Endothelial cell of umbilical vein (primary cell): Measurements from ENCODE around the gene MYO1B.

Experiments used
- CTCF ChIP-seq, 2 donors: IDR thresholded peaks; 1 replicate in 1 of 2; 2 replicates in 1 of 2; pipeline ENCODE4 v1.5.1; 2011; ENCODE audit warnings: low read length in 2 of 2, mild to moderate bottlenecking in 2 of 2, moderate library complexity in 2 of 2, control low read depth in 1 of 2, inconsistent platforms in 1 of 2, low read depth in 1 of 2; ENCODE audit not compliant: insufficient read depth in 1 of 2; ENCODE audit errors: extremely low read depth in 1 of 2
- EZH2 ChIP-seq: IDR thresholded peaks from 2 replicates; pipeline ENCODE4 v1.6.1; 2012; ENCODE audit warnings: borderline replicate concordance, low read depth, mild to moderate bottlenecking, moderate library complexity, low read length, inconsistent platforms; ENCODE audit not compliant: severe bottlenecking
- MAX ChIP-seq: IDR thresholded peaks from 2 replicates; pipeline ENCODE4 v1.6.1; 2011; ENCODE audit not compliant: insufficient read depth, insufficient read length
- MYC ChIP-seq: IDR thresholded peaks from one replicate; pipeline ENCODE4 v1.6.1; 2011; ENCODE audit warnings: mild to moderate bottlenecking, low read depth, low read length
- POLR2A ChIP-seq: IDR thresholded peaks from 2 replicates; pipeline ENCODE4 v1.6.1; 2012; ENCODE audit warnings: low read depth, mild to moderate bottlenecking, control low read depth, low read length
- POLR2AphosphoS5 ChIP-seq: IDR thresholded peaks from 2 replicates; pipeline ENCODE4 v1.6.1; 2012; ENCODE audit warnings: low read depth, mild to moderate bottlenecking, control low read depth, low read length, moderate library complexity; ENCODE audit not compliant: insufficient read depth

GRCh38 chr2:191453761-191454160 is 208.6 kb downstream of the MYO1B start:
- no peak for TF ChIP-seq POLR2A
- TF ChIP-seq CTCF (IDR thresholded peaks at IDR 0.05; ENCODE audit: extremely low read depth in 1 of 2, insufficient read depth in 1 of 2, low read depth in 1 of 2, low read length in 2 of 2) = no peak
- TF ChIP-seq MAX = no peak
- no peak for TF ChIP-seq MYC
- no peak for TF ChIP-seq EZH2
- no peak for TF ChIP-seq POLR2AphosphoS5
